Measurements from ENCODE around the gene GPANK1.
"Not testable (repeated sequence)": the region's sequence is repeated elsewhere in the genome, so short reads cannot be mapped to it uniquely, and the experiment has no call there.

The GPANK1 gene

GRCh38 chr6:31664790-31665500 lies at the start of gene GPANK1:
Gene GPANK1 (minus strand): TSS chr6:31664997. CDS start chr6:31664478, 519 bp downstream.
- DNase-seq (ENCODE audit: low spot score): peak; percentile 86

- DNase-seq (ENCODE audit: low spot score): no peak
Measured at GRCh38 chr6:31713991-31714684, 49.3 kb upstream of the GPANK1 start.

DNA sequence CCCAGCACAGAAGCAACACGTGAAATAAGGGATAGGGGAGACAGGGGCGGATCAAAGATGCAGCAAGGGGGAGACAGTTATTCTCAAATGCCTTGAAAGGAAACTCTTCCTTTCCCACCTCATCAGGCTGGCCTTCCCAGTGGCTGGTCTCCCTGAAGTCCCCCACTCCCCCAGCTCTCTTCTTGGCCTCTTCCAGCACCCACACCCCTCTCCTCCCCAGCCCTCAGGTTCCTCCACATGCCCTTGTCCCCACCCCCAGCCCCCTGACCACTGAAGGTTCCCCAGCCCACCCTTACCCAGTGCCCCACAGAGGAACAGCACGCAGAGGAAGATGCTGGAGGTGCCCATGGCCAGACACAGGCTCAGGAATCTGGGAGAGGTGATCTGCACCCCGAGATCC lies 48.7 kb upstream of the GPANK1 start:
- DNase-seq (ENCODE audit: low spot score): no peak

GRCh38 chr6:31712296-31712695 lies 47.5 kb upstream of the GPANK1 start:
- no peak for DNase-seq (ENCODE audit: low spot score)

GRCh38 chr6:31711233-31711632 lies 46.4 kb upstream of the GPANK1 start:
- no peak for DNase-seq (ENCODE audit: low spot score)

- no peak for DNase-seq (ENCODE audit: low spot score)
Measured at GRCh38 chr6:31710523-31711219, 45.9 kb upstream of the GPANK1 start.

- DNase-seq (ENCODE audit: low spot score): not testable (repeated sequence)
Measured at GRCh38 chr6:31709157-31709556, 44.4 kb upstream of the GPANK1 start.

DNA sequence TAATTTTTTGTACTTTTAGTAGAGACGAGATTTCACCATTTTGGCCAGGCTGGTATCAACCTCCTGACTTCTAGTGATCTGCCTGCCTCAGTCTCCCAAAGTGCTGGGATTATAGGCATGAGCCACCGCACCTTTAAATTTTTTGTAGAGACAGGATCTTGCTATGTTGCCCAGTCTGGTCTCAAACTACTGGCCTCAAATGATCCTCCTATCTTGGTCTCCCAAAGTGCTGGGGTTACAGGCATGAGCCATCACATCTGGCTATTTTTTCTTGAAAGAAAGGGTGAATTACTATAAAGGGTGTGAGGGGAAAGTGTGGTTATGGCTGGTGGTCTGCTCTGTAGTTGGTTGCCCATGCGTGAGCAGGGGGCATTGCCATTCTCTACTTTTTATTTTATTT lies 43.4 kb upstream of the GPANK1 start:
- no peak for DNase-seq (ENCODE audit: low spot score)

DNA sequence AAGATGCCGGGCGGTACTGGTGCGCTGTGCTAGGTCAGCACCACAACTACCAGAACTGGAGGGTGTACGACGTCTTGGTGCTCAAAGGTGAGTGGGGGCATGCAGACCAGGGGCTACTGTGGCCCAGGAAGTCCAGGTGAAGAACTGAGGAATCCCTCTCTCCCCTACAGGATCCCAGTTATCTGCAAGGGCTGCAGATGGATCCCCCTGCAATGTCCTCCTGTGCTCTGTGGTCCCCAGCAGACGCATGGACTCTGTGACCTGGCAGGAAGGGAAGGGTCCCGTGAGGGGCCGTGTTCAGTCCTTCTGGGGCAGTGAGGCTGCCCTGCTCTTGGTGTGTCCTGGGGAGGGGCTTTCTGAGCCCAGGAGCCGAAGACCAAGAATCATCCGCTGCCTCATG lies 42.9 kb upstream of the GPANK1 start:
- no peak for DNase-seq (ENCODE audit: low spot score)

DNA sequence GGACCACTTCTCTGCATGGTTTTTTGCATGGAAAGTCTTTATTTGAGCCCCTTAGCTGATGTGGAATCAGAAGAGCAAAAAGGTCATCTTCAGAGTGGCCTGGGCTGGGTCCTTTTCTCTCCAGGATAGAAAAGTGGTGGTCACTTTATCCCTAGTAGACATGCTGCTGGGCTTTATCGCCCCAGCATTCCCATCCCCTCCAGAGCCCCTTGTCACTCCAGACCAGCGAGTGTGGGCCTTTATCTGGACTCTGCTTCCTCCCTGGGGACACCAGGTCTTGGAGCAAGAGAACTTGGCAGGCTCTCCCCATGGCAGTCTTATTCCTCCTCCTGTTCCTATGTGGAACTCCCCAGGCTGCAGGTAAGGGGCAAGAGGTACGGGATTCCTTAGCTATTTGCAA lies 41.8 kb upstream of the GPANK1 start, which contains the start of gene LY6G6F:
Gene LY6G6F, plus strand, starts transcription at position 268 of the 400 bp plus-strand sequence. Its CDS starts 41 bp downstream, at position 309.
- no peak for DNase-seq (ENCODE audit: low spot score)

DNA sequence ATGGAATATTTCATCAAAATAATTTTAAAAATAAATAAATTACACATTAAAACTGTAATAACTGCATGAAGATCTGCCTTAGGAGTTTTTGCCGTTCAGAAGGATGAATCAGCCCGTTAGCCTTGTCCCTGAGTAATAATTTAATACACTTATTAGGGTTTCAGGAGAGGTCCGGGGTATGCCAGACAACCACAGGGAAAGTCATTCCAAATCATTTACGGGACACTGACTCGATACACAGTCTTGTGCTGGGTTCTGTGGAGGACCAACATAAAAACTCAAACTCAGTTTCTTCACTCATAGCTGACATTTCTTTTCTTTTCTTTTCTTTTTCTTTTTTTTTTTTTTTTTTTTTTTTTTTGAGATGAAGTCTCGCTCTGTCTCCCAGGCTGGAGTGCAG lies 41.1 kb upstream of the GPANK1 start:
- DNase-seq (ENCODE audit: low spot score): no peak

DNA sequence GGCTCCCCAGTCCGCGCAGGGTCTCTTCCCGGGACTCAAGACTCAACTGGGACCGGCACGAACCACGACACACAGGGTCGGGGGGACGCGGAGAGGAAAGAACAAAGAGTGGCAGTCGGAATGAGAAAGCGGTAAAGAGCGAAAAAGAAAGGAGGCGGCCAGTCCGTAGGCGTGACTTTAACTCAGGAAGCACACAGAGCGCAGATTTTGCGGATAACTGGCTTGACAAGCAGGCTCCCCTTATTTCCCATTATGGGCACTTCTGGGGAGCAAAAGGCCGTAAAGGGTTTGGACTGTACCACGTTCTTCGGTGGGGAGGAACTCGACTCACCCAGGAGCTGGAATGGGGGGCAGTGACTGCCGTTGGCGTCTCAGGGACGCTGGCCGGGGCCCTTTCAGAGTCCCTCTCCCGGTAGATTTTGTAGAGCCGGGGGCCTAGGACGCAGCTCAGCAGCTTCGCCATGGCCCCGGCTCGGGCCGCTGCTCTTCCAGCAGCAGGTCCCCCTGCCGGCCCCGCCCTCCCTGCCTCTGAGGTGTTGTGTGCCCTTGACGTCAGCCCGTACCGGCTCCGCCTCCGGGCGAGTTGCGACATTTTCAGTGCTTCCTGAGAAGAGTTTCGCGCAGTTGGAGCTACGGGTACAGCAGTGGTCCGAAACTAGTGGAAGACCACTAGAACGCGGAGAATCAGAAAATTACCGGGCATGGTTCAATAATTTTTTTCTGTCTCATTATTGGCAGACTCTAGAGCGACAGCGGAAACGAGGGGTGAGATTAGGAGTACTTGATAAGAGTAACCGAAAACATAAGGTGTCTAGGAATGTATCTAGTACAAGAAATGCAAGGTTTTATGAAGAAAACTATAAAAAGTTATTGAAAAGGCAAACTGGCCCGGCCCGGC lies 38.3 kb upstream of the GPANK1 start, which contains the start of gene ABHD16A:
Gene ABHD16A, minus strand, starts transcription at position 506 of the 898 bp plus-strand sequence. Its CDS starts 43 bp downstream, at position 463.
- peak; percentile 99 for DNase-seq (ENCODE audit: low spot score)

DNA sequence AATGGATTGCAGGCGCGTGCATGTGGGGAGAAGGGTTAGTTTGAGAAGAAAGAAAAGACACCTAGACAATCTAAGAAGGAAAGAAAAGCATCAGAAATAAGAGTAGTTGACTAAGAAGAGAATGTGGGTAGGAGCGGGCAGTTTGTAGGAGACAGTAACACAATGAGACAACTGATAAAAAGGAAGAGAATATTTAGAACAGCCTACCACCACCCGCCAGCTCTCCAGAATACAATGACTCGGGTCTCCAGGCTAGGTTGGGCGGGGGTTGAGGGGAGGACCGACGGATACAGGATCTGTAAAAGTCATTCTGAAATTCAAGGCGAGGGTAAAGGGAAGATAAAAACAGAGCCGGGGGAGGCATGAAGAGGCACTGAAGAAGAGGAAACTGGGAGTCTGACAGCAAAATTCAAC lies 37.6 kb upstream of the GPANK1 start:
- DNase-seq (ENCODE audit: low spot score): no peak

- peak; percentile 31 for DNase-seq (ENCODE audit: low spot score)
Measured at GRCh38 chr6:31701666-31702404, 37.0 kb upstream of the GPANK1 start.

GRCh38 chr6:31700740-31701401 lies 36.1 kb upstream of the GPANK1 start:
- no peak for DNase-seq (ENCODE audit: low spot score)

- no peak for DNase-seq (ENCODE audit: low spot score)
Measured at GRCh38 chr6:31697555-31697954, 32.8 kb upstream of the GPANK1 start.

DNA sequence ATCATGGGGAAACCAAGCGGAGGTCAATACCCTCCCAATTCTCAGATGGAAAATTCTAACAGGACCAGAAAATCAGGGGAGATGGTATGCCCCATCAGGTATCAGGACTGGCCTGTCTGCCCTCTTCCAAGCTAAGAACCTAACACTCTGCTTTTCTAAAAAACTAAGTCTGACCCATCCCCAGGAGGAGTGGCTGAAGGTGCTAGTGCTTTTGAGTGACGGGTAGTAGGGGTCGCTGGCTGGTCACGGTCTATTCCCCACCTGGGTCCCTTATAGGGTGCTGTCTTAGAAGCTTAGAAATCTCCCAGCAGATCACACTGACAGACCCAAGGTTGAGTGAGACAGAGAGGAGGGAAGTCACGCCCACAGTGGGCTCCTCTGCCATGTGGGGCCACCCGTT lies 28.7 kb upstream of the GPANK1 start:
- DNase-seq (ENCODE audit: low spot score): no peak

- DNase-seq (ENCODE audit: low spot score): no peak
Measured at GRCh38 chr6:31692886-31693285, 28.1 kb upstream of the GPANK1 start.

DNA sequence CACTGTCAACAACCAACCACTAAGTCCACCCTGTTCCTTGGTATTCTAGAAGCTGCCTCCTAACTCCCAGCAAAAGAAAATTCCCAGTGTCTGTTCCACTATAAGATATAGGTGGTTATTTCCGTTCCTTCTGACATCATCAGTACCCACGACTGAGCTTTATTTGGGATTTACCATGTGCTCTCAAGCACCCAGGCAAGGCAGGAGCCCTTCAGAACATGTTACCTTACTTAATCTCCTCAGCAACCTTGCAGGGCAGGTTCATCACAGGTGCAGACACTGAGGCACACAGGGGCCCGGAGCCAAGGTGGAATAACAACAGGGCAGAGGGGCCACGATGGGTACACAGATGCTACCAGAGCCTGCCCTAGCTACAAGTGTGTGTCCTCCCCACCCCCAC lies 27.6 kb upstream of the GPANK1 start:
- no peak for DNase-seq (ENCODE audit: low spot score)

- no peak for DNase-seq (ENCODE audit: low spot score)
Measured at GRCh38 chr6:31691564-31692108, 26.8 kb upstream of the GPANK1 start.
